ENCODE data around the gene TBC1D16. TPM values are rescaled to one million over a fixed set of nuclear protein-coding genes. Genes with fewer than 3 reads are reported as not detected.

The TBC1D16 gene
- total RNA-seq, 6 experiments from 2014 or later = 15.1 to 25.5 (median 17.9) TPM

DNA sequence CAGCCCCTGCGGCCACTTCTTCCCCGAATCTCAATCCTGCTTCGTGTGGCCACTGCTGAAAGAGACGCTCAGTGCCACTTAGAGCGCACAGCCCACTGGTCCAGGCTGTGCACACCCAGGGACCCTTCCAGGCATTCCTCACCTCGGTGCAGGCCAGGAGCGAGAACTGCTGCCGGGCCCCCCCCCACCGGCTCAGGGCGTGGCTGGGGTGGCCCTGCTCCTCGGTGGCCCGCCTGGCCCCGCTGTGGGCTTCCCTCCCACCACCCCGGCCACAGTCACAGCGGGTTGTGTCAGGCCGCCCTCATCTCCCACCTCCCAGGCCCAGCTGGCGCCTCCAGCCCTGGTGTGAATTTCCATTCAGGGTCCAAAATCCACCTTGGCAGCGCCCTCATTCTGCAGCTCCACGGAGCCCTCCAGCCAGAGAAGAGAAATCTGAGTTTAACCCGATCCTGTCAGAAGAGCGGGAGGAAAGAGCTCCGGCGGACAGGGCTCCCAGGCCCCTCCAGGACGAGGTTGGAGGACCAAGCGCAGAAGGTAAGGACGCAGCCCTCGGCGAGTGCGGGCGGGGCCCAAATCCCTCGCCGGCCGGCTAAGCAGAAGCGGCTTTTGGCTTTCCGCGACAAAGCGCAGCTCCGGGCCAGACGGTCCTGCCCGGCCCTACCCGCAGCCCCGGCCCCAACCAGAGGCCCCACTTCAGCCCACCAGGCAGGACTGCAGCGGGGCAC is 12.0 kb downstream of the TBC1D16 start:
- Mint-ChIP-seq H3K36me3 (ENCODE audit: low read depth) (no peaks in the 10 kb centered on the region), H3K27me3 (ENCODE audit: insufficient read depth) (no peaks in the 10 kb centered on the region), H3K4me3 (no peak overlapping the region), H3K9me3 (no peaks in the 10 kb centered on the region), H3K27ac (no peak overlapping the region), H3K4me1 (ENCODE audit: low read depth) (peaks cover 2% of the 10 kb centered on the region)
- no peak for TF ChIP-seq CTCF (IDR thresholded peaks at IDR 0.05)
- no peak for DNase-seq

DNA sequence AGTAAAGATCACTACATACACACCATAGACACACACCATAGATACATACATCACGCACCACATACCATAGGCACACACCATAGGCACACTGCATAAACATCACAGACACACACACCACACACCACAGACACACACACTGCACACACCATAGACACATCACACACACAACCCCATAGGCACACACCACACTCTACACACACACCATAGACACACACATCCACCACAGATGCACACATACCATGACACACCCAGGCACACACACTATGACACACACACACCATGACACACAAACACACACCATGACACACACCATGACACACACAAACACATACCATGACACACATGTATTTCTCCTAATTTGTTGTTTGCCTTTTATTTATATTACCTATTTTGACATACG is 14.1 kb downstream of the TBC1D16 start:
- no peak for TF ChIP-seq CTCF (IDR thresholded peaks at IDR 0.05)
- H3K4me3 Mint-ChIP-seq = no peak overlapping the region
- no peaks in the 10 kb centered on the region for H3K36me3 Mint-ChIP-seq (ENCODE audit: low read depth)
- H3K27ac Mint-ChIP-seq = no peak overlapping the region
- no peaks in the 10 kb centered on the region for H3K9me3 Mint-ChIP-seq
- no peak for DNase-seq
- H3K27me3 Mint-ChIP-seq (ENCODE audit: insufficient read depth) = no peaks in the 10 kb centered on the region
- H3K4me1 Mint-ChIP-seq (ENCODE audit: low read depth) = no peaks in the 10 kb centered on the region

- H3K27me3 Mint-ChIP-seq (ENCODE audit: insufficient read depth) = no peaks in the 10 kb centered on the region
- H3K9me3 Mint-ChIP-seq = peaks cover 7% of the 10 kb centered on the region
- no peaks in the 10 kb centered on the region for H3K4me1 Mint-ChIP-seq (ENCODE audit: low read depth)
- no peak for DNase-seq
- TF ChIP-seq CTCF (IDR thresholded peaks at IDR 0.05) = no peak
- H3K27ac Mint-ChIP-seq = no peak overlapping the region
- peaks cover 10% of the 10 kb centered on the region for H3K36me3 Mint-ChIP-seq (ENCODE audit: low read depth)
- no peak overlapping the region for H3K4me3 Mint-ChIP-seq
Measured at GRCh38 chr17:80018917-80019651, 16.6 kb downstream of the TBC1D16 start.

GRCh38 chr17:80017226-80018010 is 18.3 kb downstream of the TBC1D16 start:
- TF ChIP-seq CTCF (IDR thresholded peaks at IDR 0.05) = no peak
- Mint-ChIP-seq H3K4me3 (no peak overlapping the region), H3K27me3 (ENCODE audit: insufficient read depth) (no peaks in the 10 kb centered on the region), H3K4me1 (ENCODE audit: low read depth) (no peaks in the 10 kb centered on the region), H3K36me3 (ENCODE audit: low read depth) (peaks cover 10% of the 10 kb centered on the region), H3K9me3 (peaks cover 7% of the 10 kb centered on the region), H3K27ac (no peak overlapping the region)
- DNase-seq = no peak

DNA sequence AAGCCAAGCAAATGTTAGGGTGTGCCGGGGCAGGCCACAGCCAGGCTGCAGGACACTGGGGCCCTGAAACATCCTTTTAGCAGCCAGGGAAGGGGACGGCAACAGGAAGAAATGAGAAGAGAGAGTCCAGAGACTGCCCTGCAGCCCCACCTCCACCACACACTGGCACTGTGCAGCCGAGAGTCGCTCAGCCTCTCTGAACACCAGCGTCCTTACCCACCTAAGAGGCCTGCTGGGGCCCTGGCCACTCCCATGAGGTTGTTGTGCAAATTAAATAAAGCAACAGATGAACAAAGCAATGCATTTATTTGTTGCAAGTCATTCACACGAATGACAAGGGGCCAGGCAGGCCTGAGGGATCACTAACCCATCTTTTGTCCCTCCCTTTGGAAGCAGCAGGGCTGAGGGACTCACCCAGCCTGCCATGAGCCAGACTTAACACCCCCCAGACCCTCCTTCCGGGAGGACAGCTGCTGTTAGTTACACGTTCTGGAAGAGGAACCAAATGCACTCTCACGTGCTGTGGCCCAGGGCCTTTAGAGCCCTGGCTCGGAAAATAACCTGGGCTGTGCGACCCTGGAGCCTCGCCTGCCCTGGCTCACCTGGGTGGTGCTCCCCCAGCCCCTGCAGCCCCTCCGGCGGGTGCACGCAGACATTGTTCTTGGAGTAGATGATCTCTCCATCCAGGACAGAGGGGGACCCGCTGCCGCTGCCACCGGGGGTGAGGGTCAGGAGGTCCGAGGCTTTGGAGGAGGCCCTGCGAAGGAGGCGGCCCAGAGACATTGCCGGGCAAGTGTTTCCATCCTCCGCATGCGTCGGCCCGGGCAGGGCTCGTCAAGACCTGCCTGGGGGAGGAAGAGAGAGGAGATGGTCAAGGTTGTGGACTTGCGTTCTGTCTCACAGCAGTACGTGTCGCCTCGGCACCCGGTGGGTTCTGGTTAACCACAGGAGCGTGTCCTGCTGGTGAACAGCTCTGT is 22.6 kb downstream of the TBC1D16 start:
- H3K27ac Mint-ChIP-seq = no peak overlapping the region
- DNase-seq = no peak
- H3K36me3 Mint-ChIP-seq (ENCODE audit: low read depth) = peaks cover 10% of the 10 kb centered on the region
- peaks cover 7% of the 10 kb centered on the region for H3K9me3 Mint-ChIP-seq
- H3K4me3 Mint-ChIP-seq = no peak overlapping the region
- 0 out of 2 replicates have a peak, but pooled peaks cover 4% of the 10 kb centered on the region for H3K4me1 Mint-ChIP-seq (ENCODE audit: low read depth)
- TF ChIP-seq CTCF (IDR thresholded peaks at IDR 0.05) = no peak
- no peaks in the 10 kb centered on the region for H3K27me3 Mint-ChIP-seq (ENCODE audit: insufficient read depth)
